ENCODE data around the gene RASA4B.
"Not testable (repeated sequence)": the region's sequence is repeated elsewhere in the genome, so short reads cannot be mapped to it uniquely, and the experiment has no call there.

The RASA4B gene

GRCh38 chr7:102510575-102510974 lies 7.0 kb downstream of the RASA4B start:
- not testable (repeated sequence) for DNase-seq

GRCh38 chr7:102507410-102508088 lies 10.0 kb downstream of the RASA4B start:
- not testable (repeated sequence) for DNase-seq

DNA sequence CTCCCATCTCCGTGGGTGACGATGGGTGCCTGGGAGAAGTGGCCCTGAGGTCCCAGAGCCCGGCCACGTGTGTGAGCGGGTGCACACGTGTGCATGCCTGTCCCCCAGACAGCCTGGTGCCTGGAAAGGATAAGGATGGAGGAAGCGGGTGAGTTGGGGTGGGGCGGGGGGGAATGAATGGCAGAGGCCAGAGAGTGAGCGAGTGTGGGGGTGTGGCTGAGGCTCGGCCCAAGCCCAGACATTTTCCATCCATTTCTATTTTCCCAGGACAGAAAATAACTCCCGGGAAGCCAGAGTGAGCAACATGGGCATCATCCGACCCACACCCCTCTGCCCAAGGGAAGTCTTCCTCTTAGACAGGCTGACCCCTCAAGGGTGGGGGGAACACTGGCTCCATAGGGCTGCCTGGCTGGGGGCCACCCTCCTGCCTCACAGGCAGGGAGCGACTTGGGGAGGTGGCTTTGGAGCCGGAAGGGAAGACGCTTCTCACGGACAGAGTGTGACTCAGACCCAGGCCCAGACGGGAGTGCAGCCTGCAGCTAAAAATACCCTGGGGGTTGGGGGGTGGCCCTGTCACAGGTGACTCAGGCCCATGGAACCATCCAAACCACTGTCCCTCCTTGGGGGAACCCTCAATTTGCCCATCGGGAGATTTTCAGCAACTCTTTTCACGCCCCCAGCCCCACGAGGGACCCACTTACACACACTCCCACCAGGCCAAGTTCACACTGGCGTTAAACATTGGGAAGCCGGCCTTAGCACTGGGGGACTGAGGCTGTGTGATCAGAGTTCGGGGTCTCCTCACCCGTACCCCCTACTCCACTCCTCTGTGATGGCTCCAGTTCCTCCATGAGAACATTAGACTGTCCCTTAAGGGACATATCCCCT lies 12.0 kb downstream of the RASA4B start:
- not testable (repeated sequence) for DNase-seq

DNA sequence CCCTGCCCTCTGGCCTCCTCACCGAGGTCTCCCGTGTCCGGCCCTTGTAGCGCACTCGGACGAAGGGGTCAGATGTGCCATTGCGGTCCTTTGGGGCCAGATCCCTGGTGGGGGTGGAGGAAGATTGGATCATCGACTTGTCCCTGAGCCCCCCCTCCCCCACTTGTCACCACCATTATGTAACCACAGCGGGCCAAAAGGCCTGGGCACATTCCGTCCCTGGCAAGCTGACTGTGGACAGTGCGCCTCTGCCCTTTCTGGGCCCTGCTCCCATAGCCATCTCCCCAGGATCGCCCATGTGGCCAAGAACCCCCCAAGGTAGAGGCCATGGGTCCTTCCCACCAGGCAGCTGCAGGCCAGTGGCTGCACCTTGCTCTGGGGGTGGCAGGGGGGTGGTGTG lies 14.4 kb downstream of the RASA4B start:
- DNase-seq: not testable (repeated sequence)

DNA sequence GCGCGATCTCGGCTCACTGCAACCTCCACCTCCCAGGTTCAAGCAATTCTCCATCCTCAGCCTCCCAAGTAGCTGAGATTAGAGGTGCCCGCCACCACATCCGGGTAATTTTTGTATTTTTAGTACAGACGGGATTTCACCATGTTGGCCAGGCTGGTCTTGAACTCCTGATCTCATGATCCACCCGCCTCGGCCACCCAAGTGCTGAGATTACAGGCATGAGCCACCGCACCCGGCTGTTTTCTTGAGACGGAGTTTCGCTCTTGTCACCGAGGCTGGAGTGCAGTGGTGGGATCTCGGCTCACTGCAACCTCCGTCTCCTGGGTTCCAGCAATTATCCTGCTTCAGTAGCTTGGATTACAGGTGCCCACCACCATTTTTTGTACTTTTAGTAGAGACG lies 19.3 kb downstream of the RASA4B start:
- DNase-seq: not testable (repeated sequence)

DNA sequence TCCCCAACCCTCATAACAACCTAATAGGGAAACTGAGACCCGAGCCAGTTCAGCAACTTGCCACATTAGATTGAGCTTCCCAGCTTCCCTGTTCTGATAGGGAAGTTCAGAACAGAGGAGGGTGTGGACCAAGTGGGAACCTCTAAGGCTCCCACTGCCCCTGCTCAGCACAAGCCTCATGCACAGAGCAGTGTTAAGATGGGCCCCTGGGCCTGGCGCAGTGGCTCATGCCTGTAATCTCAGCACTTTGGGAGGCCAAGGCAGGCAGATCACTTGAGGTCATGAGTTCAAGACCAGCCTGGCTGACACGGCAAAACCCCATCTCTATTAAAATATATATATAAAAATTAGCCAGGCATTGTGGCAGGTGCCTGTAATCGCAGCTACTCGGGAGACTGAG lies 20.3 kb downstream of the RASA4B start:
- DNase-seq: not testable (repeated sequence)

GRCh38 chr7:102496861-102497260 lies 20.7 kb downstream of the RASA4B start:
- not testable (repeated sequence) for DNase-seq

DNA sequence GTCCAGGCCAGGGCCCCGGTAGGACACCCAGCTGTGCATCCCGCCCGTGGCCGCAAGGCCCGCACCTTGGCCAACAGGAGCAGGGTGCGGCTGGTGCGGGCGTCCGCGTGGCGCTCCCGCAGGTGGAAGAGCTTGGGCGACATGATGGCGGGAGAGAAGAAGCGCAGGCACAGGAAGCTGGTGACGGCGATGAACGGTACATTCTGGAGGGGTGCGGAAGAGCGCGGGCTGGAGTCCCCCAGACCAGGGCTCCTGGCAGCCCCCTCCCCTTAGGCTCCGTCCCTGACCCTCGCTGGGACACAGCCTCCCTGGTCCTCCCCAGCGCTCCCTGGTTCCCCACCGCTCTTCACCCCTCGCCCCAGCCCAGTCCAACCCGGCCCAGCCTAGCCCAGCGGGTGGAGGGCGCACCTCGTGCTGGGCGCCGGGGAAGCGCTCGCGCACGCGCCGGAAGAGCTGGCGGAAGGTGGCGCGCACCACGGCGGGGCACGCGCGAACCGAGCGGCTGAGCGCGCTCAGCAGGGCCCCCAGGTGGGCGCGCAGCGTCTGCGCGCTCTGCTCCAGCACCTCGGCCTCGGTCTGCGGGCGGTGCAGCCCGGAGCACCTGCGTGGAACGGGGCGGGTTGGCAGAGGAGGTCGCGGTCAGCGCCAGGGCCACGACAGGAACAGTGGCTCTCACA lies 23.0 kb downstream of the RASA4B start:
- DNase-seq: not testable (repeated sequence)

DNA sequence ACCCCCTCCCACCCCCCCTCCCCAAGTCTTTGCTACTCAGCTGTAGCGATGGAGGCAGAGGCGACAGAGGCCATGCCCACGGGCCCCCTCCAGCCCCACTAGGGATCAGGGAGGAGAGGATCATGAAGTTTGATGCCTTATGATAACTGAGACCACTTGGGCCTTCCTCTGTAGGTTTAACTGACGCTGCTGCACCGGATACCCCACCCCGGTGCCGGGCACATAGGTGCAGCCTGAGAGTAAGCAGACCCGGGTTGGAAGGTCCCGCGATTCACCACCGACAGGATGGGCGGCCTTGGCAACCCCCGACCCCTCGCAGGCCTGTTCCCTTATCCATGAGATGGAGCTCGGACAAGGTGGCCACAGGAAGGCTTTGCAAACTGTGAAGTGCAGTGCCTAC lies 23.6 kb downstream of the RASA4B start:
- not testable (repeated sequence) for DNase-seq

DNA sequence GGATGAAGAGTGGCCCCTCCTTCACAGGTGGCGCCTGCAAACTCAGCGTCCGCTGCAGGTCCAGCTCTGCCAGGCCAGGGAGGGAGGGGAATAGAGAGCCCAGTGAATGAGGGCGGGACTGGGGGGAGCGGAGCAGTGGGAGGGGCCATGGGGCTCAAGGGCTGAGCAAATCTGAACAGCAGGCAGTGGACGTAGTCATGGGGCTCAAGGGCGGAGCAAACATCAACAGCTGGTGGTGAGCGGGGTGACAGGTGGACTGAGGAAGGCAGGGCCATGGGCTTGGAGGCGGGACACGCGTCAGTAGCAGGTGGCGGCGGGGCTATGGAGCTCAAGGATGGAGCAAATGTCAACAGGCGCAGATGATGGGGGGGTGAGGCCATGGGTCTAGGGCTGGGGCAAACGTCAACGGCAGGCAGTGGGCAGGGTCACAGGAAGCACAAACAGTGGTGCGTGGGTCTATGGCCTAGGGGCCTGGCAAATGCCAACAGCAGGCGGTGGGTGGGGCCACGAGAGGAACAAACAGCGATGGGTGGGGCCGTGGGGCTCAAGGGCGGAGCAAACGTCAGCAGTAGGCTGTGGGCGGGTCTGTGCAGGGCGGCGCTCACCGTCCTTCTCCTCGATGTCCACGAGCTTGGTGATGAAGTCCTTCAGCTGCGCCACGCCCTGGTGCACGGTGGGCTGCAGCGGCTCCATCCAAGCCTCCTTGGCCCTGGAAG lies 24.2 kb downstream of the RASA4B start:
- not testable (repeated sequence) for DNase-seq

DNA sequence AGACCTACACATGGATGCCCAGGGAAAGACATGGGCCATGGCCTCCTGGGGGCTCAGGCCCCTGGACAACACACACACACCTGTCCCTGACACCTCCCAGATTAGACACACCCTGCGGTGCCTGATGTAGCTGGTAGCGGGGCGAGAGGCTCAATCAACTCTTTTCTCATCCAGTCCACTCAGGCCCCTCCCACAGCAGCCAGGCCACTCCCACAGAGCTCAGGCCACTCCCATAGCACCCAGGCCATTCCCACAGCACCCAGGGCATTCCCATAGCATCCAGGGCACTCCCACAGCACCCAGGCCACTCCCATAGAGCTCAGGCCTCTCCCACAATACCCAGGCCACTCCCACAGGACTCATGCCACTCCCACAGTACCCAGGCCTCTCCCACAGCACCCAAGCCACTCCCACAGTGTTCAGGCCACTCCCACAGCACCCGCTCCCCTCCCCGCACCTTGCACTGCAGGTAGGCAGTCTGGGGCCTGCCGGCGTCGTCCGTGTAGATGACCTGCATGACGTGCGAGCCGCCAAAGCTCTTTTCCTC lies 27.0 kb downstream of the RASA4B start:
- not testable (repeated sequence) for DNase-seq

DNA sequence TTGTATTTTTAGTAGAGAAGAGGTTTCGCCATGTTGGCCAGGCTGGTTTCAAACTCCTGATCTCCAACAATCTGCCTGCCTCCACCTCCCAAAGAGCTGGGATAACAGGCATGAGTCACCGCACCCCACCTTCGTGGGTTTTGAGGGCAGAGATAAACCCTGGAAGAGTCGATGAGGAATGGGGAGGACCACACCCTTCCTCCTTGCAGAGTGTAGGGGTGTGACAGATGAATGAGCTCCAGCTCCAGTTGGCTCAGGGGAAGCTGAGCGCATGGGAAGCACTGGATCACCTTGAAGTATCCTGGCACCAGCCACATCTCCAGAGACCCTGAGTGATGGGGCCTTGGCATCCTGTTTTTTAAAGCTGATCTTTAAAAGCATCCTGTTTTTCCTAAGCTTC lies 33.3 kb downstream of the RASA4B start:
- DNase-seq: not testable (repeated sequence)

DNA sequence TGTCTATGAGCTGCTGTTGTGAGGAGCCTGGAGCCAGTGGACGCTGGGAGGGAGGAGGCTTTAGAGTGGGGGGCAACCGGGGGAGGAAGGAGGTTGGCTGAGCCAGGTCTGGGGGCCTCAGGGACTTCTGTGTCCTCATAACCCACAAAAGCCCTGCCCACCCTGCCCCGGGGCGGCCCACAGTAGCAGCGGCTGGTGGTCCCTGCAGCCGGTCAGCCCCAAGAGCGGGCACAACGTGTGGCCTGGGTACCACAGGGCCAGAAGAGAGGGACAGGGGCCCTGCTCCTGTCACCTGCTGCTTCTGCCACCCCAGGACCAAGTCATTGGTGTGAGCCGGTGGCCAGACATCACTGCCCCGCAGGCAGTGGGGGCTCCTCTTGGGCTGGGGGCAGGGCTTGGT lies 35.6 kb downstream of the RASA4B start:
- not testable (repeated sequence) for DNase-seq

DNA sequence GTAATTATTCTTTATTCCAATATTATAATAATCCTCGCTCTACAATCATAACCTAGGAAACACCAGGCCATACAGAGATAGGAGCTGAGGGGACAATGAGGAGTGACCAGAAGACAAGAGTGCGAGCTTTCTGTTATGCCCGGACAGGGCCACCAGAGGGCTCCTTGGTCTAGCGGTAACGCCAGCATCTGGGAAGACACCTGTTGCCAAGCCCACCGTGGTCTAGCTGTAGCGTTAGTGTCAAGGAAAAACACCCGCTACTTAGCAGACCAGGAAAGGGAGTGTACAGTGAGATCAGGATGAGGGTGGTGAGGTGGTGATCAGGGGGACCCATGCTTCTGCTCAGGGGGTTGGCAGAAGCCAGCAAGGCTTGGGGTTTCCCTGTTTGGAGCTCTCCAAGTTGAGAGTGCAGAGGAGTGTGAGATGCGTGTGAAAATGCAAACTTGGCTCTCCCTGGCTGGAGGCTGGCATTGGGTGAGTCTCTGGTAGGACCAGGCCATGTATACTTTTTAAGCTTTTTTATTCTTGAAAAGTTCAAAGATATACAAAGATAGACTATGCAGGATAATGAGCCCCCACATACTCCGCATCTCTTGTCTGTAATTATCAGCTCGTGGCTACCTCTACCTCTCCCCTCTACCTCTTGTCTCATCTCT lies 37.5 kb downstream of the RASA4B start:
- DNase-seq: not testable (repeated sequence)

- not testable (repeated sequence) for DNase-seq
Observed at GRCh38 chr7:102479209-102479584, 38.4 kb downstream of the RASA4B start.

GRCh38 chr7:102478314-102479208 lies 39.0 kb downstream of the RASA4B start, which contains the start of gene POLR2J:
Gene POLR2J (minus strand): TSS chr7:102478922. CDS start chr7:102478860, 62 bp downstream.
- not testable (repeated sequence) for DNase-seq

DNA sequence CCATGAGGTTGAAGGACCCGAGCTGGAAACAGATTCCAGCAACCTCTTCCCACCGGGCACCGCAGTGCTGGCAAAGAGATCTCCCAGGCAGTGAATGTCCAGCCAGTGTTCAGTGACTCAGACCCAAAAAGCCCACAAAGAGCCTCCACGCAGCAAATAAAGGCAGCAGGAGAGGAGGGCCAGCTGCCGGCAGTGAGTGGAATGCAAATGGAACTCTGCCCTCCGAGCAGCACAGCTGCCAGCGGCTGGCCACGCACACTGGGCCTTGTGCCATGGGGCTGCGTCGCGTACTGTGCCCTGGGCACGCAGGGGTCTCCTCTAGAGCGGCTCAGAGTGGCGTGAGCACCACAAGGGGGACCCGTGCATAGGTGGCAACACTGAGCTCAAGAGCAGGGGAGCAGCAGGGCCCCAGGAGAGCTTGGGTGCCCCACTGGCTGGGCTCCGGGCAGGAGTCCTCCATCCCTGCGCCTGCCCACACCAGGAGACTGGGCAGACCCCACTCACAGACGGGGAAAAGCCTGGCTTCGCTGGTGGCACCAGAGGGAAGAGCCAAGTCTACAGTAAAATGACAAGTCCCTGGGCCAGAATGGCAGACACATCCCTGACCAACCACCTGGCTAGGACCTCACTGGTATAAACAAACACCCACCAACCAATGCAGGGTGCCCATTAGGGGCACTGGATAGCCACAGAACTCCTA lies 42.7 kb downstream of the RASA4B start:
- not testable (repeated sequence) for DNase-seq

GRCh38 chr7:102474116-102474515 lies 43.5 kb downstream of the RASA4B start:
- not testable (repeated sequence) for DNase-seq

GRCh38 chr7:102473271-102473991 lies 44.1 kb downstream of the RASA4B start:
- DNase-seq: no peak

Data from NCI-H1092 (cell line).